ENCODE data around the gene ZNRF2. TPM values are rescaled to one million over a fixed set of nuclear protein-coding genes. Genes with fewer than 3 reads are reported as not detected.

Gene ZNRF2
- total and polyA plus RNA-seq, 10 of the 15 experiments (the other 5 are each of a cell fraction or from before 2014, with no cell fraction given): 1.2 to 20.4 (median 9.5) TPM

GRCh38 chr7:30254717-30255063, 29.7 kb upstream of the ZNRF2 start:
- ChIA-PET POLR2A (interaction anchor here (1.0 kb wide), 1 partner anchor 9 kb away, joined by 6 read pairs; no protein-coding TSS in a partner anchor), SMC1A (ENCODE audit: uncharacterized antibody, unreplicated experiment) (interaction anchor here (0.7 to 2.2 kb wide), 11 partner anchors 14 to 92 kb away, joined by 3 to 8 read pairs (median 4); no protein-coding TSS in a partner anchor), CTCF (interaction anchor here (1.3 kb wide), 2 partner anchors 9 to 98 kb away, joined by 3 to 4 read pairs; no protein-coding TSS in a partner anchor), RAD21 (ENCODE audit: unreplicated experiment) (interaction anchor here (0.7 to 1.3 kb wide), 3 partner anchors 12 to 18 kb away, joined by 3 read pairs; no protein-coding TSS in a partner anchor)
- H3K4me2 ChIP-seq (ENCODE audit: control insufficient read depth, insufficient read depth): no peak overlapping the region
- no peak for ATAC-seq
- H3K27ac ChIP-seq (ENCODE audit: control insufficient read depth, insufficient read depth): no peak overlapping the region
- H3K36me3 ChIP-seq (ENCODE audit: control insufficient read depth in 2 of 2, insufficient read depth in 2 of 2, low read length in 1 of 2): no peaks in the 10 kb centered on the region
- no peak overlapping the region for H3K9ac ChIP-seq (ENCODE audit: control insufficient read depth, insufficient read depth, low read length)
- no peaks in the 10 kb centered on the region for H3K27me3 ChIP-seq (replicated peaks in 1 of 2; ENCODE audit: control insufficient read depth in 2 of 2, insufficient read depth in 2 of 2, low read length in 1 of 2)
- H4K20me1 ChIP-seq (ENCODE audit: control insufficient read depth, insufficient read depth): no peaks in the 10 kb centered on the region
- FAIRE-seq: no peak
- DNase-seq (ENCODE audit: low read depth, low spot score): no peak
- TF ChIP-seq, protein P1, sequence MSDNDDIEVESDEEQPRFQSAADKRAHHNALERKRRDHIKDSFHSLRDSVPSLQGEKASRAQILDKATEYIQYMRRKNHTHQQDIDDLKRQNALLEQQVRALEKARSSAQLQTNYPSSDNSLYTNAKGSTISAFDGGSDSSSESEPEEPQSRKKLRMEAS (IDR thresholded peaks at IDR 0.05; ENCODE audit: low read depth, low read length): no peak
- TF ChIP-seq NBN (IDR thresholded peaks at IDR 0.05): 0 out of 2 replicates have a peak, but pooled peaks have one; percentile 32
- no peak for TF ChIP-seq FOXK2 (IDR thresholded peaks at IDR 0.05)
- no peak for TF ChIP-seq STAT1 (conservative IDR thresholded peaks at IDR 0.05)
- peak; percentile 28 for TF ChIP-seq SMAD1 (IDR thresholded peaks at IDR 0.05; ENCODE audit: low read depth, partially characterized antibody)
- TF ChIP-seq NRF1 (conservative IDR thresholded peaks at IDR 0.05; ENCODE audit: low read depth, low read length): no peak
- no peak for TF ChIP-seq RB1 (IDR thresholded peaks at IDR 0.05; ENCODE audit: borderline replicate concordance)
- no peak for TF ChIP-seq IRF5 (IDR thresholded peaks at IDR 0.05; ENCODE audit: borderline replicate concordance)
- no peak for TF ChIP-seq CBFB (IDR thresholded peaks at IDR 0.05; ENCODE audit: low read depth)
- TF ChIP-seq DPF2 (IDR thresholded peaks at IDR 0.05): no peak
- no peak for TF ChIP-seq BACH1 (IDR thresholded peaks at IDR 0.05; ENCODE audit: borderline replicate concordance)
- no peak for TF ChIP-seq RUNX3 (IDR thresholded peaks at IDR 0.05; ENCODE audit: low read length)
- no peak for TF ChIP-seq FOS (IDR thresholded peaks at IDR 0.05; ENCODE audit: borderline replicate concordance, extremely low read depth, insufficient read length)
- TF ChIP-seq BCLAF1 (IDR thresholded peaks at IDR 0.05): no peak
- TF ChIP-seq, protein P2, sequence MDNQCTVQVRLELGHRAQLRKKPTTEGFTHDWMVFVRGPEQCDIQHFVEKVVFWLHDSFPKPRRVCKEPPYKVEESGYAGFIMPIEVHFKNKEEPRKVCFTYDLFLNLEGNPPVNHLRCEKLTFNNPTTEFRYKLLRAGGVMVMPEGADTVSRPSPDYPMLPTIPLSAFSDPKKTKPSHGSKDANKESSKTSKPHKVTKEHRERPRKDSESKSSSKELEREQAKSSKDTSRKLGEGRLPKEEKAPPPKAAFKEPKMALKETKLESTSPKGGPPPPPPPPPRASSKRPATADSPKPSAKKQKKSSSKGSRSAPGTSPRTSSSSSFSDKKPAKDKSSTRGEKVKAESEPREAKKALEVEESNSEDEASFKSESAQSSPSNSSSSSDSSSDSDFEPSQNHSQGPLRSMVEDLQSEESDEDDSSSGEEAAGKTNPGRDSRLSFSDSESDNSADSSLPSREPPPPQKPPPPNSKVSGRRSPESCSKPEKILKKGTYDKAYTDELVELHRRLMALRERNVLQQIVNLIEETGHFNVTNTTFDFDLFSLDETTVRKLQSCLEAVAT (IDR thresholded peaks at IDR 0.05): 0 out of 2 replicates have a peak, but pooled peaks have one; percentile 26
- no TSS peak for BruUV-seq (replicated peaks)
- no peak overlapping the region for H3K4me3 ChIP-seq
- H3K4me1 ChIP-seq (ENCODE audit: control insufficient read depth, insufficient read depth, low read length): no peaks in the 10 kb centered on the region
- no peaks in the 10 kb centered on the region for H3K79me2 ChIP-seq (ENCODE audit: control insufficient read depth, insufficient read depth, low read length)
- WGBS (ENCODE audit: insufficient coverage, insufficient replicate concordance, low lambda C conversion rate, missing lambda C conversion rate): 86% methylated on average over 4 of the region's 4 CpGs
- in situ Hi-C loops (cut with MboI): no loop called here
- no peak overlapping the region for H2AFZ ChIP-seq (ENCODE audit: control insufficient read depth, low read depth, low read length)
- intact Hi-C loops (cut with micrococcal nuclease; ENCODE audit: unreplicated experiment): no loop called here
- no peaks in the 10 kb centered on the region for H3K9me3 ChIP-seq (replicated peaks; ENCODE audit: control insufficient read depth, insufficient read depth, low read length)

Data from GM12878 (cell line).